ENCODE data around the gene ST6GALNAC1. TPM values are rescaled to one million over a fixed set of nuclear protein-coding genes. Genes with fewer than 3 reads are reported as not detected.

Gene ST6GALNAC1
- total RNA-seq, 4 donors from 2014 or later = 0.83 to 4.9 (median 3.2) TPM

DNA sequence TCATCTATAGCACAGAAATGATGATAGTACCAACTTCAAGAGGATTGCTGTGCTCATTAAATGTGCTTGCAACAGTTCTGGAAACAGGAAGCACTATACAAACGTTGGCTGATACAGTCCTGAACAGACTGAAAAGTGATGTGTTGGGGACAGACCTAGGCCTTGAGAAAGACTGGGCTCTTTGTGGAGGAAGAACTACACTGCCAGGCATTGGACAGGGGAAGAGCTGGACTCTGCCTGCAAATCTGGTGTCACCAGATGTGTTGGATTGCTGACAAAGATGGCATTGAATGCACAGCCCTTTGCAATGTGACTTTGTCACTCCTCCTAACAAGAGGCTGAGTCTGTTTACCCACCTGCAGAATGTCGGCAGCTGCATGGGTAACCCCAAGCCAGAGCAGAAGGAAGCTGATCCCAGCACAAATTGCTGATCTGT is 45.5 kb downstream of the ST6GALNAC1 start:
- TF ChIP-seq POLR2A (IDR thresholded peaks at IDR 0.05; ENCODE audit: low read depth) = no peak
- no peak for TF ChIP-seq EP300 (IDR thresholded peaks at IDR 0.05)
- TF ChIP-seq POLR2AphosphoS5 (IDR thresholded peaks at IDR 0.05) = no peak
- TF ChIP-seq, protein P1, sequence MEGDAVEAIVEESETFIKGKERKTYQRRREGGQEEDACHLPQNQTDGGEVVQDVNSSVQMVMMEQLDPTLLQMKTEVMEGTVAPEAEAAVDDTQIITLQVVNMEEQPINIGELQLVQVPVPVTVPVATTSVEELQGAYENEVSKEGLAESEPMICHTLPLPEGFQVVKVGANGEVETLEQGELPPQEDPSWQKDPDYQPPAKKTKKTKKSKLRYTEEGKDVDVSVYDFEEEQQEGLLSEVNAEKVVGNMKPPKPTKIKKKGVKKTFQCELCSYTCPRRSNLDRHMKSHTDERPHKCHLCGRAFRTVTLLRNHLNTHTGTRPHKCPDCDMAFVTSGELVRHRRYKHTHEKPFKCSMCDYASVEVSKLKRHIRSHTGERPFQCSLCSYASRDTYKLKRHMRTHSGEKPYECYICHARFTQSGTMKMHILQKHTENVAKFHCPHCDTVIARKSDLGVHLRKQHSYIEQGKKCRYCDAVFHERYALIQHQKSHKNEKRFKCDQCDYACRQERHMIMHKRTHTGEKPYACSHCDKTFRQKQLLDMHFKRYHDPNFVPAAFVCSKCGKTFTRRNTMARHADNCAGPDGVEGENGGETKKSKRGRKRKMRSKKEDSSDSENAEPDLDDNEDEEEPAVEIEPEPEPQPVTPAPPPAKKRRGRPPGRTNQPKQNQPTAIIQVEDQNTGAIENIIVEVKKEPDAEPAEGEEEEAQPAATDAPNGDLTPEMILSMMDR (IDR thresholded peaks at IDR 0.05) = no peak
- Histone ChIP-seq H3K27me3 (peaks cover 0 to 21% (median 0%) of the 10 kb centered on the region in 4 donors), H3K27ac (replicated peaks in 1 of 4) (no peak overlapping the region), H3K9me3 (no peaks in the 10 kb centered on the region), H3K4me1 (peaks cover 0 to 15% (median 6%) of the 10 kb centered on the region in 4 donors), H3K36me3 (no peaks in the 10 kb centered on the region), H3K4me3 (no peak overlapping the region)
- DNase-seq (ENCODE audit: extremely low spot score) = no peak
- intact Hi-C loops (cut with DNase I) = no loop called here
- 33% methylated on average over 1 of the region's 2 CpGs for WGBS

DNA sequence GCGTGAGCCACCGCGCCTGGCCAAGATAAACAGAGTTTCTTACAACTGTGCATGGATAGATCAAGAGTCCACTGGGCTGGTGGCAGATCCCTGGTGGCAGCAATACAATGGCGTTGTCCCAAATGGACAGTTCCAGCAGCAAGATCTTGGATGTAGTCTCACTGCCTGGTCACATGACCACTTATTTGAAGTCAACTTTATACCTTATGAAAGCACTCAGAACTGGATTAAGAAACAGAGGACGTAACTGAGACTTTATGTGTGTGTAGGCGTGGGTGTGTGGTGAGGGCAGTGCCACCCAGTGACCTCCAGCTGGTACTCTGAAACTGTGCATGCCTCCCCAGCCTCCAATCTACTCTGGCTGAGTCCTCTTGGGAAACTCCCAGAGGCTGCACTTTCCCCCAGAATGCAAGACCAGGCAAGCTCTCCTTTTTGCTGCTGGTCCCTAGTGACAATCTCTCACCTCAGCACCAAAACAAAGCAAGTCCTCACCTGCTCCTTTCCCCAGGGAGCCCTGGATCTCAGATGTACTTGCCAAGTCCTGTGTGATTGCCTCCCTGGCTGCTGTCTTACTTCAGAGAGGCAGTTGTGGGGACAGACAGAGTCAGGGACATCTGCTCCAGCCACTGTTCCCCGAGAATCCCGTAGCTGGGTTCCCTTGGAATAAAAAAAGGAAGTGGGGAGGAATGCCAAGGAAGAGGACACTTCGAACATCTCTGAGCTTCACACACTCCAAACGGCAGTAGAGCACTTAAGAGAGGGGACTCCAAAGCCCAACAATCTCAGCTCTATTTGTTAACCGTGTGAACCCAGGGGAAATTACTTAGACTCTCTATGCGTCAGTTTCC is 46.2 kb downstream of the ST6GALNAC1 start:
- 73% methylated on average over 12 of the region's 12 CpGs for WGBS
- Histone ChIP-seq H3K4me1 (peaks cover 0 to 15% (median 6%) of the 10 kb centered on the region in 4 donors), H3K9me3 (no peaks in the 10 kb centered on the region), H3K36me3 (no peaks in the 10 kb centered on the region), H3K27me3 (peaks cover 0 to 20% (median 0%) of the 10 kb centered on the region in 4 donors), H3K27ac (replicated peaks in 1 of 4) (no peak overlapping the region), H3K4me3 (no peak overlapping the region)
- intact Hi-C loops (cut with DNase I) = no loop called here
- DNase-seq (ENCODE audit: extremely low spot score) = no peak
- TF ChIP-seq, protein P1 (IDR thresholded peaks at IDR 0.05) = no peak
- TF ChIP-seq POLR2AphosphoS5 (IDR thresholded peaks at IDR 0.05) (no peak), POLR2A (IDR thresholded peaks at IDR 0.05; ENCODE audit: low read depth) (no peak), EP300 (IDR thresholded peaks at IDR 0.05) (no peak)

DNA sequence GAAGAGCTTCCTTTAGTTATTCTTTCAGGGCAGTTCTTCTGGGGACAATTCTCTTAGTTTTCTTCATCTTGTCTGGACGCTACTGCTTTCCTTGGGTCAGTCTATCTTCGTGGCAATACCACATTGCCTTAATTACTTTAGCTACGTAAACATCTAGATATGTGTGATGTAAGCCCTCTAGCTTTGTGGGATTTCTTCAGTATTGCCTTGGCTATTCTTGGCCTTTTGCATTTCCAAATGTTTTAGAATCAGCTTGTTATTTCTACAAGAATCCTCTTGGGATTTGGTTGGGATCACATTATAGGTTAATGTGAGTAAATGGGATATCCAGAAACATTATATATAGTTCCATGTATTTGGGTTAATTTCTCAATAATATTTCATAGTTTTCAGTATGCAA is 48.9 kb downstream of the ST6GALNAC1 start:
- TF ChIP-seq POLR2A (IDR thresholded peaks at IDR 0.05; ENCODE audit: low read depth) (no peak), POLR2AphosphoS5 (IDR thresholded peaks at IDR 0.05) (no peak)
- 85% methylated on average over 3 of the region's 3 CpGs for whole genome bisulfite sequencing
- no peaks in the 10 kb centered on the region for H3K36me3 ChIP-seq
- H3K27ac ChIP-seq (replicated peaks in 1 of 4) = no peak overlapping the region
- no peak overlapping the region for H3K4me3 ChIP-seq
- intact Hi-C loops (cut with DNase I) = no loop called here
- no peak for DNase-seq (ENCODE audit: extremely low spot score)
- no peaks in the 10 kb centered on the region for H3K9me3 ChIP-seq
- peaks cover 0 to 22% (median 0%) of the 10 kb centered on the region in 4 donors for H3K27me3 ChIP-seq
- peaks cover 0 to 1% (median 0%) of the 10 kb centered on the region in 4 donors for H3K4me1 ChIP-seq

DNA sequence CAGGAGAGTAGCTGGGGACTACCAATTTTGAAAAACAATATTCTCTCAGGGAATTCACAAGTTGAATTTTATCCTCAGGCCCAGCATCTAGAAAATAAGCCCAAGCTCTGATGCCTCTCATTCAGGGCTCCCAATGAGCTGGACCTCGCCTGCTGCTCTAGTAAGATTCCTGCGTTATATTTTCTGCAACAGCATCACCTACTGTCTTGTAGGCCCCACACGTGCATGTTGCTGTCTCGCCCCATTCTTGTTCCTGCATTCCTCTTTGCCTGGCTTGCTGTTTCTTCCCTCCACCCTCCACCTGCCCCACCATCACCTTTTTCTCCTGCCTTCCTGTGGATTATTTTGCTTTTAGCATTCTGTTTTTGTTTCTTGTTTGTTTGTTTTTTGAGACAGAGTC is 49.6 kb downstream of the ST6GALNAC1 start:
- DNase-seq (ENCODE audit: extremely low spot score) = no peak
- Histone ChIP-seq H3K27ac (replicated peaks in 1 of 4) (no peak overlapping the region), H3K4me3 (no peak overlapping the region), H3K4me1 (no peaks in the 10 kb centered on the region), H3K36me3 (no peaks in the 10 kb centered on the region), H3K27me3 (peaks cover 0 to 29% (median 0%) of the 10 kb centered on the region in 4 donors), H3K9me3 (no peaks in the 10 kb centered on the region)
- TF ChIP-seq, protein P1 (IDR thresholded peaks at IDR 0.05) = no peak
- TF ChIP-seq EP300 (IDR thresholded peaks at IDR 0.05) (no peak), POLR2A (IDR thresholded peaks at IDR 0.05; ENCODE audit: low read depth) (no peak), POLR2AphosphoS5 (IDR thresholded peaks at IDR 0.05) (no peak)
- 89% methylated on average over 4 of the region's 4 CpGs for WGBS
- intact Hi-C loops (cut with DNase I) = no loop called here

DNA sequence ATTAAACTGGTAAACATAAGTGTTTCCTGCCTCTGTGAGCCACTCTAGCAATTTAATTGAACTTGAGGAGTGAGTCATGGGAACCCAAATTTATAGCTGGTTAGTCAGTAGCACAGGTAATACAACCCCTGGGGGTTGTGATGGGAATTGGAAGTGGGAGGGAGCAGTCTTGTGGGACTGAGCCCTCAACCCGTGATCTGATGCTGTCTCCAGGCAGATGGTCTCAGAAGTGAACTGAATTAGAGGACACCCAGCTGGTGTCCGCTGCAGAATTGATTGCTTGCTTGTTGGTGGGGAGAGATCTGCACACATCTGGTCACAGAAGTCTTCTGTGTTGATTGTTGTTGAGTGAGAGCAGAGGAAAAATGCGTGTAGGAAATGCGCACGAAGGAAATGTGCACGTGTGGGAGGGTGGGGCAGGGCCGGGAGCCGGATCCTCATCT is 50.2 kb downstream of the ST6GALNAC1 start:
- H3K4me3 ChIP-seq = no peak overlapping the region
- DNase-seq (ENCODE audit: extremely low spot score) = no peak
- no peaks in the 10 kb centered on the region for H3K9me3 ChIP-seq
- H3K27me3 ChIP-seq = peaks cover 0 to 35% (median 0%) of the 10 kb centered on the region in 4 donors
- intact Hi-C loops (cut with DNase I) = no loop called here
- 74% methylated on average over 8 of the region's 8 CpGs for WGBS
- TF ChIP-seq, protein P1 (IDR thresholded peaks at IDR 0.05) = no peak
- no peak for TF ChIP-seq POLR2A (IDR thresholded peaks at IDR 0.05; ENCODE audit: low read depth)
- TF ChIP-seq POLR2AphosphoS5 (IDR thresholded peaks at IDR 0.05) = no peak
- TF ChIP-seq EP300 (IDR thresholded peaks at IDR 0.05) = no peak
- H3K27ac ChIP-seq (replicated peaks in 1 of 4) = no peak overlapping the region
- no peaks in the 10 kb centered on the region for H3K4me1 ChIP-seq
- H3K36me3 ChIP-seq = no peaks in the 10 kb centered on the region
